Testis (tissue), 3 donors: ENCODE results near the gene KLF3. TPM values are rescaled to one million over a fixed set of nuclear protein-coding genes. Genes with fewer than 3 reads are reported as not detected.

Experiments used
- DNase-seq: peaks from one replicate; pipeline ENCODE4 v3.0.0-alpha.2; 2019
- H3K27ac ChIP-seq, 2 donors: fragments of 200-600 bp; sonication (generic); one replicate each; pipeline ENCODE4 v1.5.1; 2019
- H3K27me3 ChIP-seq: fragments of 200-600 bp; sonication (generic); one replicate; pipeline ENCODE4 v1.5.1; 2019
- H3K36me3 ChIP-seq: fragments of 200-600 bp; sonication (generic); one replicate; pipeline ENCODE4 v1.5.1; 2017; ENCODE audit warnings: low read depth; ENCODE audit errors: missing control alignments
- H3K4me1 ChIP-seq: fragments of 200-600 bp; sonication (generic); one replicate; pipeline ENCODE4 v1.5.1; 2019
- H3K4me3 ChIP-seq, 2 donors: fragments of 200-600 bp; sonication (generic); one replicate each; pipeline ENCODE4 v1.5.1; 2017 to 2019
- H3K9me3 ChIP-seq: fragments of 200-600 bp; sonication (generic); one replicate; pipeline ENCODE4 v1.5.1; 2017
- POLR2A ChIP-seq: fragments of 450-650 bp; IDR thresholded peaks from one replicate; pipeline ENCODE4 v1.6.1; 2017; ENCODE audit warnings: antibody characterized with exemption, mild to moderate bottlenecking, moderate library complexity
- WGBS, 2 donors: methylation state at CpG; one replicate each; pipeline ENCODE4 v1.1.5; 2018; 5-methylcytosine and 5-hydroxymethylcytosine counted together
- intact Hi-C: fragments of 100-400 bp; cut with DNase I; formaldehyde crosslinking; loops from one replicate; pipeline ENCODE4 v1.15.1; 2023; ENCODE audit warnings: low total_unique reads
- polyA plus RNA-seq: library from polyadenylated mRNA; stranded (reverse); fragments of 350-450 nt; fragmentation: Illumina TruSeq; extraction: RNeasy Lipid Tissue Mini Kit (QIAGEN cat#74804); gene quantifications from one replicate; pipeline ENCODE4 v1.2.3, GENCODE V29; 2014; ENCODE audit warnings: low read depth, low replicate concordance; ENCODE audit not compliant: insufficient read depth
- total RNA-seq, 2 donors: library from RNA; depleted of rRNA; stranded (reverse); fragments of >200 nt; gene quantifications; one replicate each; pipeline ENCODE4 v1.2.3, GENCODE V29; 2016
- TF ChIP-seq, protein P1 (sequence below), 3 experiments: fragments of 450-650 bp in 2 of 3; fragments of 200-600 bp in 1 of 3; sonication (generic) in 1 of 3; IDR thresholded peaks; one replicate each; pipeline ENCODE4 v1.5.1; 2016 to 2019; ENCODE audit warnings: antibody characterized with exemption in 3 of 3, mild to moderate bottlenecking in 2 of 3, moderate library complexity in 1 of 3

The KLF3 gene
- total and polyA plus RNA-seq, 3 donors from 2014 or later: 16.4 to 24.6 (median 21.2) TPM

DNA sequence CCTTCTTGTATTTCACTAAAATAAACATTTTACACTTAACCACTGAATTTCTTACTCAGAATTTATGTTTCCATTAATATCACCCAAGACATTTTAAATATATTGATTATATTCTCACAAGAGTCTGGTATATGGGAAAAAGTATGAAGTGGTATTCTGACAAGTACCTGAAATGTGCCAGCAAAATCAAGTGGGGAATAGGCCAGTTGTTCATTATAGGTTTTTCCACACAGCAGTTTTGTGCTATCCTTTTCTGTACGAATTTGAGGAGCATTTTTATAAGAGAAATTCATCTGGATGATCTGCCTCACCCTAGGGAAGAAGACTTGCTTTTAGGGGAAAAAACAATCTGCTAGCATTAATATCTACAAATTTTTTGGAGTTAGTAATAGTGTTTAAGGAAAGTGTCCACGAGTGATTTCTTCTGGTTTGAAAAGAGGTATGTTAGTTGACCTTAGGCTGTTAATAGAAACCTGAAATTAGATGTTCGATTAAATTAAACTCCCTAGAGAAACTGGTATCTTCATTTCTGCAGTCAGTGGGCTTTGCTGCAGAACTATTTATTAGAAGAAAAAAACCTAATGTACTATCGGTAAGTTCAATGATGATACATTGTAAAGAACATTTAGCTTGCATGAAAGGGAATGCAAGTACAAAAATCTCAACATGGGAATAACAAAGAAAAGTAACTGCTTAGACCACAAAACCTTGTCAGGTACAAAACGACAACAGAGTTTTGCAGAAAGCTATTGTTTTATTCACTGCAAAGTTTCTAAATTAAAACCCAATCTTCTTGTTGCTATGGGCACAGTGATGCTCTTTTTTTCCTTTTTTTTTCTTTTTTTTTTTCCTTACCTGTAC lies 1.8 kb downstream of the KLF3 start:
- H3K36me3 ChIP-seq: no peaks in the 10 kb centered on the region
- peak overlapping the region; percentile 91 for H3K4me3 ChIP-seq
- no peak for DNase-seq
- no peaks in the 10 kb centered on the region for H3K9me3 ChIP-seq
- H3K27ac ChIP-seq: peak overlapping the region; percentile 96 to 99
- peaks cover 35% of the 10 kb centered on the region for H3K4me1 ChIP-seq
- intact Hi-C loops: no loop called here
- TF ChIP-seq, protein P1, sequence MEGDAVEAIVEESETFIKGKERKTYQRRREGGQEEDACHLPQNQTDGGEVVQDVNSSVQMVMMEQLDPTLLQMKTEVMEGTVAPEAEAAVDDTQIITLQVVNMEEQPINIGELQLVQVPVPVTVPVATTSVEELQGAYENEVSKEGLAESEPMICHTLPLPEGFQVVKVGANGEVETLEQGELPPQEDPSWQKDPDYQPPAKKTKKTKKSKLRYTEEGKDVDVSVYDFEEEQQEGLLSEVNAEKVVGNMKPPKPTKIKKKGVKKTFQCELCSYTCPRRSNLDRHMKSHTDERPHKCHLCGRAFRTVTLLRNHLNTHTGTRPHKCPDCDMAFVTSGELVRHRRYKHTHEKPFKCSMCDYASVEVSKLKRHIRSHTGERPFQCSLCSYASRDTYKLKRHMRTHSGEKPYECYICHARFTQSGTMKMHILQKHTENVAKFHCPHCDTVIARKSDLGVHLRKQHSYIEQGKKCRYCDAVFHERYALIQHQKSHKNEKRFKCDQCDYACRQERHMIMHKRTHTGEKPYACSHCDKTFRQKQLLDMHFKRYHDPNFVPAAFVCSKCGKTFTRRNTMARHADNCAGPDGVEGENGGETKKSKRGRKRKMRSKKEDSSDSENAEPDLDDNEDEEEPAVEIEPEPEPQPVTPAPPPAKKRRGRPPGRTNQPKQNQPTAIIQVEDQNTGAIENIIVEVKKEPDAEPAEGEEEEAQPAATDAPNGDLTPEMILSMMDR (IDR thresholded peaks at IDR 0.05): no peak
- TF ChIP-seq POLR2A: no peak
- no peaks in the 10 kb centered on the region for H3K27me3 ChIP-seq
- 4 to 5% methylated on average over 5 of the region's 5 CpGs for WGBS, 2 donors

GRCh38 chr4:38666766-38667084 lies 2.7 kb downstream of the KLF3 start:
- no peaks in the 10 kb centered on the region for H3K27me3 ChIP-seq
- H3K9me3 ChIP-seq: no peaks in the 10 kb centered on the region
- H3K4me1 ChIP-seq: peaks cover 44% of the 10 kb centered on the region
- peak overlapping the region; percentile 83 to 99 for H3K27ac ChIP-seq
- DNase-seq: no peak
- no peak overlapping the region for H3K4me3 ChIP-seq
- intact Hi-C loops: no loop called here
- H3K36me3 ChIP-seq: no peaks in the 10 kb centered on the region
- 0 to 2% methylated on average over 1 of the region's 1 CpG for WGBS, 2 donors
- no peak for TF ChIP-seq POLR2A
- TF ChIP-seq, protein P1 (IDR thresholded peaks at IDR 0.05): no peak

DNA sequence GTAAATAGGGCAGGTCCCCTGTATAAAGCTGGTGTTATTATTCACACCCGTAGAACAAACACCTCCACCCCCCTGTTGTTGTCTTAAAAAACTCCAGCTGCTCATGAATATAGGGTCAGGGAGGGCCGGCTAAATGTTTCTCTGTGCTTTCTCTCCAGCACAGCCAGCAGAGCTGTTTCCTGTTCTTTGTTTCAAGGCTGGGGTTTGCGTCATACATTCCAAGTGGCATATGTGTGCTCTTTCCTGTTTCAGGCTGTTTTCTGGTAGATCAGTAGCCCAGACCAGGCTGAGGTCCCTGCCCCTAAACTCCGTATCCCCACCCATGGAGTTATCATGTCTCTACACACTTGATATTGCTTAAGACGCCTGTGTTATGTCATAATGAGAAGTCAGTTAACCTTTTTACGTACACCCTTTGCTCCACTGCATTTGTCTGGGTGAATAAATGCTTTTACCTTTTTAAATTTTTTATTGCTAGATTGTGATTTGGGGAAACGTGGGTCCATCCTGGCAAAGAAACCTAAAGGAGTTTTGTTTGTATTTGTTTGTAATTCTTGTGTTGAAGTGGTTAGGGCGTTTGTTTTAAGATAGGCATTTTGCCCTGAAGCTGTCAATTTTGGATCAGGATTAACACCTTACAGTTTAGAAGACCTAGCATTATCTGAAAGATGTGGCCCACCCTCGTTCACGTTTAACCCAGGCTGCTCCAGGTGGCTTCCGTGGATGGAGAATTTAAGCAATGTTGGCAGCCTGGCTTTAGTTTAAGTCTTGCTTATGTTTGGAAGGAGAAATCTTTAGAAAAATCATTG lies 3.3 kb downstream of the KLF3 start:
- H3K4me3 ChIP-seq: no peak overlapping the region
- H3K27ac ChIP-seq: peak overlapping the region; percentile 83 to 99
- H3K27me3 ChIP-seq: no peaks in the 10 kb centered on the region
- H3K9me3 ChIP-seq: no peaks in the 10 kb centered on the region
- 12% methylated on average over 11 of the region's 11 CpGs for WGBS, 2 donors
- TF ChIP-seq POLR2A: no peak
- TF ChIP-seq, protein P1 (IDR thresholded peaks at IDR 0.05): no peak
- peak; percentile 93 for DNase-seq
- H3K36me3 ChIP-seq: no peaks in the 10 kb centered on the region
- intact Hi-C loops: no loop called here
- peaks cover 48% of the 10 kb centered on the region for H3K4me1 ChIP-seq

- Histone ChIP-seq H3K27ac (peak overlapping the region; percentile 83 to 99), H3K4me3 (no peak overlapping the region), H3K36me3 (no peaks in the 10 kb centered on the region), H3K4me1 (peaks cover 54% of the 10 kb centered on the region), H3K9me3 (no peaks in the 10 kb centered on the region), H3K27me3 (no peaks in the 10 kb centered on the region)
- DNase-seq: no peak
- TF ChIP-seq POLR2A: no peak
- TF ChIP-seq, protein P1 (IDR thresholded peaks at IDR 0.05): no peak
- whole genome bisulfite sequencing, 2 donors: 31 to 41% methylated on average over 2 of the region's 2 CpGs
- intact Hi-C loops: no loop called here
Observed at GRCh38 chr4:38668203-38668971, 4.4 kb downstream of the KLF3 start.
